HuH-7 (cell line): ENCODE measurements around the gene MED12L.

Experiments
- DNase-seq: peaks from one replicate; pipeline ENCODE4 v3.0.0; 2011; ENCODE audit warnings: low spot score

Gene MED12L

GRCh38 chr3:151171145-151171757, 85.8 kb downstream of the MED12L start:
- no peak for DNase-seq

- DNase-seq: no peak
Measured at GRCh38 chr3:151174351-151174750, 88.9 kb downstream of the MED12L start.

GRCh38 chr3:151175952-151176351, 90.5 kb downstream of the MED12L start:
- DNase-seq: no peak

GRCh38 chr3:151178208-151178845, 92.9 kb downstream of the MED12L start:
- peak; percentile 33 for DNase-seq

- DNase-seq: no peak
Measured at GRCh38 chr3:151182349-151183079, 97.0 kb downstream of the MED12L start.

DNA sequence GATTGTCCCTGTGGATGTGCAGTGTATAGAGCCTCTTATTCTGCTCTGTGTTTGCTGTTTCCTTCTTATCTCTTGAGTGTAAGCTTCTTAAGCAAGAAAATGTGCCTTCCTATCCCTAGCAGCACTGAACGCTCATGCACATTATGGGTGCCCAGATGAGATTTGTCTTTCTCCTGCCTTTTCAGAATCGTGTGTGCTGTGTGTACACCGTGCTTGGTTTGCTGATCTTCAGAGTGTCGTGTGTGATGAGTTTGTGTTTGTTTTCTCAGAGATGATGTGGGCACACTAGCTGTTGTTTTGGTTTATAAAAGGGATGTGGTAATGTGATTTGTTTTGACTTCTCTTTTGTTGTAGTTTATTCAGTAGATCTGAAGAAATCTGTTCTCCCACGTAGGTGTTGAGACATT, 97.8 kb downstream of the MED12L start:
- no peak for DNase-seq

GRCh38 chr3:151191095-151191494, 105.6 kb downstream of the MED12L start:
- no peak for DNase-seq

DNA sequence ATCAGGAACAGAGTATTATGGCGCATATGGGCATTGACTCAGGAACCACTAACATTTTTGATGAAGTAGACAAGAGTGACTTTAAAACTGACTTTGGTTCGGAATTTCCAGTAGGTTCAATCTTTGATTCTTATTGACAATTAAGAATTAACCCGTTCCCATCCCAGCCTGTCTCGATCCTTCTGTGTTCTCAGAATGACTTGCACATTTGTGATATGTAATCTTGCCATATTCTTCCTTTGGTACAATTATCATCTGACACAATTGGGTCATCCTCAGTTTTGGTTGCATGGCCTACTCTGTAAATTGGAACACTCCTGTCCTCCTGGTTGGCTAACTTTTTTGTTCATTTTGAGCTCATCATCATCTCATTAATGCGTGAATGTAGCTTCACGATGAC, 107.1 kb downstream of the MED12L start:
- no peak for DNase-seq

DNA sequence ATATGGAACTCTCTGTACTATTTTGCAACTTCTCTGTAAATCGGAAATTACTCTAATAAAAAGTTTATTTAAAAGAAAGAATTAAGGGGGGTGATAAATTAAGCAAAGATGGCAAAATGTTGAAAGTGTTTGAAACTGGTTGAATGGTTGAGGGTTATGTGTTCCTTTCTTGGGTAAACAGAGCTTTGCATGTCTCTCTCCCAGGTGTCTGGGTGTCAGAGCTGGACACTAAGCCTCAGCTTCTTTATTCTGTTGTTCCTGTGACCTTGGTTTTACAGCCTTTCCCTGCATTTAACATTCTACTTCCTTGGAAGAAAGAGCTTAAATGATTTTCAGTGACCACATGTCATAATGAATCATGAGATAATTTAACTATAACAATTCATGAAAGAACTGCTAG, 110.4 kb downstream of the MED12L start:
- DNase-seq: no peak

- DNase-seq: no peak
Measured at GRCh38 chr3:151196434-151196833, 111.0 kb downstream of the MED12L start.

GRCh38 chr3:151197228-151197627, 111.8 kb downstream of the MED12L start:
- no peak for DNase-seq

DNA sequence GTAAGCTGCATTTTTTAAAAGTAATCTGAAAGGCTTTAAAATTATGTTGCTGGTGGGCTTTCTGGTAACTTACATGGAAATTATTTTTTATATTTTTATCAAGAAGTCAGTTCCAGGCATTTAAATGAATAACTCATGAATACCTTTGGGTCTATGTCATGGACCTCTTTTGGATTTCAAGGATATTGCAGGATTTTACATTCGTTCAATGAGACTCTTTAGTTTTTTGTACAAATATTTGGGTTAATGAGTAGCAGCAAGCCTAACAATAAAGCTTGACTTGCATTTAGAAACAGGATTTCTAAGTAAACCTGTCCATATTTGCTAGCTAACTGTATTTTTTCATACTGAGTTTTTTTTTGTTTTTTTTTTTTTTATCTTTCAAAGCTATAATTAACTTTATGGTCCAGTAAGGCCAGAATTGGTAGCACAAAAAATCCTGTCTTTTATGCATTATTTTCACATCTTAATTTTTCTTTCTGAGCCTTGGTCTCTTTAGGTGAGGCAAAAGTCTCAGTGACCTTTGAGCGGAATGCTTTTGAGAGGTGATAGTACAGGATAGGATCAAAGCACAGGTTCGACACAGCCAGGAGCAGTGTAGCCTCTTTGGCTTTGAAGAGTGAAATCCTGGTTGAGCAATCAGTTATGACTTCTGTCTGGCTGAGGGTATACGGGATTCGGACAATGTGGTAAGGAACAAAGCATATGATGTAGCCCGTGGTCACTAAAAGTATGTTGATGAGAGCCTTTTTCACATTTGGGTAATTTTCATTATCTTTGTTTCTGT, 112.7 kb downstream of the MED12L start:
- DNase-seq: peak; percentile 23

DNA sequence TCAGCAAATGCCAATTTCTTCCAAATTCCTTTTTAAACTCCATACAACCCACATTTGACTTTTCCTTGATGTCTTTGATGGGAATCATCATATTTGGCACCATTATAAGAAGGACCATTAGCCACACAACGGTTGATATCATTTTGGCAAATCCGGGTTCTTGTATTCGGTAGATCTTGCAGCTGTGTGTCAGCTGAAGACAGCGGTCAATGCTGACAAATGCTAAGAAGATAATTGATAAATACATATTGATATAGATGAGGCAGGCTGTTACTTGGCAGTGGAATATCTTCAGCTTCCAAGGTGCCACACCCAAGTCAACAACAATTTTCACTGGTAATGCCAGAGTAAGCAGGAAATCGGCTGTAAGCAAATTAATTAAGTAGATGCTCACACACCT, 113.4 kb downstream of the MED12L start:
- DNase-seq: no peak

- DNase-seq: no peak
Measured at GRCh38 chr3:151199554-151200438, 114.3 kb downstream of the MED12L start.

DNA sequence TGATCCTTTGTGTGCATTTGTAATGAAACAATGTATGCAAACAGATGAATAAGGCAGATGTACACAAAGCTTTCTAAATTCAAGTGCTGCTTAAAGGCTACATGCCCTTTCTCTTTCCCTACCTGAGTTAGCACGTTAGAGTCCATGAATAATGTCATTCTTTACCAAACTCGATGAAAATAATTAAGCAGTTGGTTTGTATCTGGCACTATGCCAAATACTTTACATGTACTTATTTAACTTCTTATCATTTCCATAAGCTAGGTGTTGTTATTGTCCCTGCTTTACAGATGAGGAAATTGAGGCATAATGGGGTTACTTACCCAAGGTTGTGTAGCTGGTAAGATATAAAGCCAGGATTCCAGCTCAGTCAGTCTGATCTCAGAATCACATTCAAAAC, 115.1 kb downstream of the MED12L start:
- no peak for DNase-seq

DNA sequence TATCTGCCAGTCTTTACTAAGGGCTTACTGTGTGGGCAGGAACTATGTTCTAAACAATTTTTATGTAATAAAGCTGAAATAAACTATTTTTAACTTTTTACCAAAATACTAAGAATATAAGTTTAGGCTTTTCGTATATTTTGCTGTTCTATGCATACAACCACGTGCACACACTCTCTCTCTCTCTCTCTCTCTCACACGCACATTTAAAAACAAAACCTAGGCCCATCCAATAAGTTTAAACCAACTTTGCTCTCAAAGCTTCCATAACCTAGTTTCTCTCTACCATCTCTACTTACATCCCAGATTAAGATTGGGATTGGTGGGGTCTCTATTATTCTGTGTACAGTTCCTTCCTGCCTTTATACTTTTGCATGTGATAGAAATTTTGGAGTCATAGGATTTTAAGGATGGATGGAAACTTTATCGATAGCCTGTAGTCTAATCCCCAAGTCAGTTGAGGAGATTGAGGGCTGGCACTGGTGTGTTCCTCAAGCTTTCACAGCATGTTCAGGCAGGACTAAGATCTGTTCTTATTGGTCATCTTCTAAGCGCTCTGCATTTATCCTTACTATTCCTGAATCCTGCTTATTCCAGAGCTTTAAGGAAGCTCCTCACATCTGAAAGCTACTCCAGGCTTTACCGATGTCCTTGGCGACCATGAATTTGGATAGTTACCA, 115.7 kb downstream of the MED12L start:
- DNase-seq: no peak

- DNase-seq: no peak
Measured at GRCh38 chr3:151203051-151203420, 117.6 kb downstream of the MED12L start, which contains the start of gene GPR171. GPR171 (minus strand) TSS chr3:151203216; CDS start chr3:151199386, 3,830 bp downstream.

DNA sequence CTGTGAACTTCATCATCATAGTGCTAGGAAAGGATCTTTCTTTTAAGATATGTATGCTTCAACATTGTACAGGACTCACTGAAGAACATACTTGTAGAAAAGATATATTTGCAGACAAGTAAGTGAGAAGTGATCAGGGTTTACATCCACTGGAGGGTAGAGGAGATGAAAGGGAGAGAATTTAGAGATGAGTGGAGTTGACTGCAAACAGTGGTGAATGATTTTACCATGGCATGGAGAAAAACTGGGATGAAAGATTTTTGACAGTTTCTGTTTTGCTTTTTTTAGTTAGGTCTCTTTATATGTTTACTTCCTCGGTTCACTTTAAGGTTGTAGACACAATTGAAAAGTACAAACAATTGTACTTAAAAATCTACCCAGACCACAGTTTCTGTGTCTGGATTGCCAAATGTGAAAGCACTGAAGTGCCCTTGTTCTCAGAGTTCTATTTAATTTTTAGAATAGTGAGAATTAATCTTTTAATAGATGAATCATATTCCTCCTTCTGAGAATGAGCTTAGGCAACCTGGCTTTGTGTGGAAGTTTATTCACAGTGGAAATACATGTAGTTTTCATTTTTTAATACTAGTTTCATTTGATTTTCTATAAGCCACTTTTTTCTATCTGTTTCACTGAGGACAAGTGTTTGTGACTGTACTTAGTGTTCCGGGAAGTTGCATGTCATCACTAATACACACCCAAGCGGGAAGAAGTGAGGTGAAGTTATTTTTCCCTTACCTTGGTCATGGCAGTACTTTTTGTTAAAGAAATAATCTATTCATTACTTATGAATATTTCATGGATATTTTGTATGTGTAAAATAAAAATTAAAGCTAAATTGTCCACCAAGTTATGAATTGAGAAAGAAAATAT, 119.3 kb downstream of the MED12L start:
- DNase-seq: no peak

DNA sequence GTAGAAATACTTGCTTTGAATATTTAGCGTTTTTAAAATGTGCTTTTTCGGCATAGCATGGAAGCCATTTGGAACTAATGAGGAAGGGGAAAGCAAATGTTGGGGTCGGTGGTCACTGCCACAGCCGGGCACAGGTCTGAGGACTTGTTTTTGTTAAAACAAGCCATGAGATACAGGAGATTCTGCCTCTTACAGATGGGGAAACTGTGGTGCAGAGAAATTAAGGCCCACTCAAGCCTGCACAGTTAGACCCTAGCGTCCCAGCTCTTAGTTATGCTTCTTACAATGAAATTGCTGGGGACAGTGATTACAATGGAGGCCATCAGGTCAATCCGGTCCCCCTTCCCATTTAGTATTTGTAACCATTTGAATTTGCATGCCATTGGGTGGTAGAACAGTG, 120.0 kb downstream of the MED12L start:
- DNase-seq: no peak

DNA sequence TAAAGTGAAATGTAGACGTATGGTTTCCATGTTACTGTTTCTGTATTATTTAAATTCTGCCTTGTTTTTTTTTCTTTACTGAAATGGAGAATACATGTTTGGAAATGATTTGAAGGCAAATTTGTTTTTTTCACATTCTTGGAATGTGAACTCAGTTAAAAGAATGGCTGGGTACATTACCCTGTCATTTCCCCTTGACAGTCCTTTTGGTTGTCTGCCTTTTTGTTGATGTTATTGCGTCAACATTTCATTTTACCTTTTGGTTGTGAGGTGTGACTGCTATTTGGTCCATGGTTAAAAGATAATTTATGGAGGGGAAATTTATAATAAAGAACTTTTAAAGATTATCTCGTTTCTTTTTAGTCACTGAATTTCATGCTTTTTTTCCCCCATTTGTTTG, 120.7 kb downstream of the MED12L start:
- DNase-seq: no peak
